GM23338 (cell line): ENCODE measurements around the gene BUB1B. TPM values are rescaled to one million over a fixed set of nuclear protein-coding genes. Genes with fewer than 3 reads are reported as not detected.

Experiments used
- ATAC-seq: fragments of 200-7000 bp; cut with Tn5 transposase; 3 replicates; pipeline ENCODE4 v1.9.1; 2020
- DNase-seq: peaks from one replicate; pipeline ENCODE4 v3.0.0-alpha.2; 2015; ENCODE audit warnings: low spot score
- H2AFZ ChIP-seq: fragments of 200-600 bp; sonication (generic); 2 replicates; pipeline ENCODE4 v1.8.0; 2016; ENCODE audit warnings: antibody characterized with exemption, mild to moderate bottlenecking, moderate library complexity
- H3F3A ChIP-seq: fragments of 200-600 bp; sonication (generic); replicated peaks from 2 replicates; pipeline ENCODE4 v1.8.0; 2017; ENCODE audit warnings: antibody characterized with exemption, mixed run types, low read depth
- H3K27ac ChIP-seq: fragments of 200-600 bp; sonication (generic); 2 replicates; pipeline ENCODE4 v1.6.1; 2016; ENCODE audit warnings: low read depth
- H3K27me3 ChIP-seq: fragments of 200-600 bp; sonication (generic); 2 replicates; pipeline ENCODE4 v1.8.0; 2016; ENCODE audit warnings: mild to moderate bottlenecking, mixed run types, moderate library complexity; ENCODE audit not compliant: insufficient read depth
- H3K36me3 ChIP-seq: fragments of 200-600 bp; sonication (generic); 2 replicates; pipeline ENCODE4 v1.8.0; 2016; ENCODE audit warnings: mild to moderate bottlenecking; ENCODE audit not compliant: insufficient read depth
- H3K4me1 ChIP-seq: fragments of 200-600 bp; sonication (generic); 2 replicates; pipeline ENCODE4 v1.8.0; 2016; ENCODE audit warnings: mild to moderate bottlenecking, moderate library complexity; ENCODE audit not compliant: insufficient read depth
- H3K4me2 ChIP-seq: fragments of 200-600 bp; sonication (generic); 2 replicates; pipeline ENCODE4 v1.7.1; 2017; ENCODE audit warnings: mixed run types
- H3K4me3 ChIP-seq: fragments of 200-600 bp; sonication (generic); 2 replicates; pipeline ENCODE4 v1.6.1; 2016; ENCODE audit warnings: mixed run types
- H3K79me2 ChIP-seq: fragments of 200-600 bp; sonication (generic); replicated peaks from 2 replicates; pipeline ENCODE4 v1.8.0; 2017; ENCODE audit warnings: mild to moderate bottlenecking; ENCODE audit not compliant: insufficient read depth
- H3K9me2 ChIP-seq: fragments of 200-600 bp; sonication (generic); 2 replicates; pipeline ENCODE4 v1.8.0; 2017; ENCODE audit not compliant: insufficient read depth
- H4K20me1 ChIP-seq: fragments of 200-600 bp; sonication (generic); replicated peaks from 2 replicates; pipeline ENCODE4 v1.8.0; 2017; ENCODE audit warnings: mild to moderate bottlenecking; ENCODE audit not compliant: insufficient read depth
- H3K27ac Mint-ChIP-seq: 2 replicates; pipeline ENCODE4 v1.8.0; 2020; ENCODE audit warnings: inconsistent platforms, mild to moderate bottlenecking, moderate library complexity, mixed read lengths
- H3K27me3 Mint-ChIP-seq: 3 replicates; pipeline ENCODE4 v1.8.0; 2022; ENCODE audit warnings: low read depth, mild to moderate bottlenecking, moderate library complexity, mixed read lengths, inconsistent platforms; ENCODE audit not compliant: insufficient read depth, poor library complexity
- H3K36me3 Mint-ChIP-seq: 3 replicates; pipeline ENCODE4 v1.8.0; 2021; ENCODE audit warnings: low read depth, mild to moderate bottlenecking, inconsistent platforms, moderate library complexity, mixed read lengths
- H3K4me1 Mint-ChIP-seq: 3 replicates; pipeline ENCODE4 v1.8.0; 2020; ENCODE audit warnings: mild to moderate bottlenecking, inconsistent platforms, mixed read lengths
- H3K4me3 Mint-ChIP-seq: 3 replicates; pipeline ENCODE4 v1.8.0; 2021; ENCODE audit warnings: moderate library complexity, mild to moderate bottlenecking, inconsistent platforms, mixed read lengths
- H3K9me3 Mint-ChIP-seq: 3 replicates; pipeline ENCODE4 v1.8.0; 2020; ENCODE audit warnings: moderate library complexity, mild to moderate bottlenecking, inconsistent platforms, mixed read lengths
- STAT1 ChIP-seq: IDR thresholded peaks from one replicate; pipeline ENCODE4 v1.6.1; 2016; ENCODE audit warnings: antibody characterized with exemption; ENCODE audit not compliant: unreplicated experiment
- ZNF114 ChIP-seq: fragments of 250-450 bp; sonication (Bioruptor Pico); IDR thresholded peaks from 2 replicates; pipeline ENCODE4 v1.5.0; 2020; ENCODE audit warnings: mild to moderate bottlenecking, moderate library complexity
- polyA plus RNA-seq: library from polyadenylated mRNA; unstranded; fragments of >200 nt; fragmentation: Nextera tagmentation; extraction: Ambion mirVana; gene quantifications from 2 replicates; pipeline ENCODE4 v1.2.1, GENCODE V29; 2016
- total RNA-seq: library from RNA; depleted of rRNA; stranded (reverse); fragments of >200 nt; shearing (Covaris generic); gene quantifications from 2 replicates; pipeline ENCODE4 v1.2.3, GENCODE V29; 2014
- TF ChIP-seq, protein P1 (sequence below), 2 experiments: fragments of 200-600 bp in 1 of 2; sonication (generic) in 1 of 2; conservative IDR thresholded peaks; 2 replicates each; pipeline versions ENCODE4 v1.5.1 to v1.6.1; 2016 to 2017; ENCODE audit warnings: antibody characterized with exemption in 2 of 2, low read depth in 2 of 2, mild to moderate bottlenecking in 2 of 2, moderate library complexity in 1 of 2
- TF ChIP-seq, protein P2 (sequence below): IDR thresholded peaks from 2 replicates; pipeline ENCODE4 v1.6.1; 2016; ENCODE audit warnings: antibody characterized with exemption

Gene BUB1B
- total and polyA plus RNA-seq, 2 experiments from 2014 or later, result 77.7 to 160 TPM

DNA sequence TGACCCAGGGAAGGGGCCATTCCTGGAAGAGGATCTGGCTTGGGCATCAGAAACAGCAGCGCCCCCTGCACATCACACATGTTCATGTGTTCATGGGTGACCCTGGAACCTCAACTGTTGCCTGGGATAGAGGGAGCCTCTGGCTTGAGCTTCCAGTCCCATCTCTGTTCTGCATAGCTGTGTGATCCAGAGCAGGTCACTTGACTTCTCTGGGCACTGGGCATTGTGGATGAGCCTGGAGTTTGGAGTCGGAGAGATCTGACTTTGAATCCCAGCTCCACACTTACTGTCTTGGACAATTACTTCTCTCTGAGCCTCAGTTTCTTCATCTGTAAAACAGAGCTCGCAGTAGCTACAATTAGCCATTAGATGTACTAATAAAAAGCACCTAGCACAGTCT, 93.6 kb downstream of the BUB1B start:
- Mint-ChIP-seq H3K27ac (no peak overlapping the region), H3K4me3 (no peak overlapping the region; the same call in 2 of the 3 replicates), H3K36me3 (no peaks in the 10 kb centered on the region; the same call in 2 of the 3 replicates), H3K9me3 (no peaks in the 10 kb centered on the region; the same call in 2 of the 3 replicates), H3K4me1 (peaks cover 41% of the 10 kb centered on the region), H3K27me3 (peaks cover 39% of the 10 kb centered on the region)
- H3K4me2 ChIP-seq, result no peak overlapping the region
- ATAC-seq (no peak), DNase-seq (no peak)
- no peak overlapping the region for H2AFZ ChIP-seq
- no peaks in the 10 kb centered on the region for H3K79me2 ChIP-seq
- peaks cover 13% of the 10 kb centered on the region; the same call in 1 of the 2 replicates for H3F3A ChIP-seq
- no peaks in the 10 kb centered on the region for H3K9me2 ChIP-seq
- peaks cover 12% of the 10 kb centered on the region for H3K4me1 ChIP-seq
- peaks cover 47% of the 10 kb centered on the region for H3K27me3 ChIP-seq
- no peaks in the 10 kb centered on the region for H3K36me3 ChIP-seq
- TF ChIP-seq ZNF114 (CRISPR knock-in tag) (no peak), STAT1 (no peak)
- TF ChIP-seq, protein P1, sequence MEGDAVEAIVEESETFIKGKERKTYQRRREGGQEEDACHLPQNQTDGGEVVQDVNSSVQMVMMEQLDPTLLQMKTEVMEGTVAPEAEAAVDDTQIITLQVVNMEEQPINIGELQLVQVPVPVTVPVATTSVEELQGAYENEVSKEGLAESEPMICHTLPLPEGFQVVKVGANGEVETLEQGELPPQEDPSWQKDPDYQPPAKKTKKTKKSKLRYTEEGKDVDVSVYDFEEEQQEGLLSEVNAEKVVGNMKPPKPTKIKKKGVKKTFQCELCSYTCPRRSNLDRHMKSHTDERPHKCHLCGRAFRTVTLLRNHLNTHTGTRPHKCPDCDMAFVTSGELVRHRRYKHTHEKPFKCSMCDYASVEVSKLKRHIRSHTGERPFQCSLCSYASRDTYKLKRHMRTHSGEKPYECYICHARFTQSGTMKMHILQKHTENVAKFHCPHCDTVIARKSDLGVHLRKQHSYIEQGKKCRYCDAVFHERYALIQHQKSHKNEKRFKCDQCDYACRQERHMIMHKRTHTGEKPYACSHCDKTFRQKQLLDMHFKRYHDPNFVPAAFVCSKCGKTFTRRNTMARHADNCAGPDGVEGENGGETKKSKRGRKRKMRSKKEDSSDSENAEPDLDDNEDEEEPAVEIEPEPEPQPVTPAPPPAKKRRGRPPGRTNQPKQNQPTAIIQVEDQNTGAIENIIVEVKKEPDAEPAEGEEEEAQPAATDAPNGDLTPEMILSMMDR (conservative IDR thresholded peaks at IDR 0.05; ENCODE audit: low read depth in 2 of 2), result peak in 1 of 2 experiments; percentile 43; a peak in 3 of 4 replicates
- no peaks in the 10 kb centered on the region for H4K20me1 ChIP-seq
- H3K27ac ChIP-seq, result no peak overlapping the region
- no peak overlapping the region for H3K4me3 ChIP-seq

DNA sequence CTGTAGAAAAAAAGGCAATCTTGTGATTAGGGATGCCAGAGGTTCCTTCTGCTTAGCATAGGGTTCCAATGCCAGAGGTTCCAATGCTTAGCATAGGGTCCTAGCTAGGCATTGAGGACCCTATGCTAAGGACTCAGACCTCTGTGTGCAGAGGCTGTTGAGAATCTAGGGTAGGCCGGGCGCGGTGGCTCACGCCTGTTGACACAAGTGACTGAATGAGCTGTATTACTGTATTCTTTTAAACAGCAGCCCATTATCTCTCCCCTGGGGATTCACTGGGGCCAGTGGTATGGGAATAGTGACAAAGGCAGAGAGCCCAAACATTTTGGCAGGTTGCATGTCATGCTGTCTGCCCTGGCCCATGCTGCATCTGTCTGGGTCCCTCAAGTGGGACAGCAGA, 94.2 kb downstream of the BUB1B start:
- peaks cover 47% of the 10 kb centered on the region for H3K27me3 ChIP-seq
- TF ChIP-seq, protein P1 (conservative IDR thresholded peaks at IDR 0.05; ENCODE audit: low read depth in 2 of 2), result no peak
- TF ChIP-seq, protein P2, sequence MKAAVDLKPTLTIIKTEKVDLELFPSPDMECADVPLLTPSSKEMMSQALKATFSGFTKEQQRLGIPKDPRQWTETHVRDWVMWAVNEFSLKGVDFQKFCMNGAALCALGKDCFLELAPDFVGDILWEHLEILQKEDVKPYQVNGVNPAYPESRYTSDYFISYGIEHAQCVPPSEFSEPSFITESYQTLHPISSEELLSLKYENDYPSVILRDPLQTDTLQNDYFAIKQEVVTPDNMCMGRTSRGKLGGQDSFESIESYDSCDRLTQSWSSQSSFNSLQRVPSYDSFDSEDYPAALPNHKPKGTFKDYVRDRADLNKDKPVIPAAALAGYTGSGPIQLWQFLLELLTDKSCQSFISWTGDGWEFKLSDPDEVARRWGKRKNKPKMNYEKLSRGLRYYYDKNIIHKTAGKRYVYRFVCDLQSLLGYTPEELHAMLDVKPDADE, result no peak
- peaks cover 13% of the 10 kb centered on the region; the same call in 1 of the 2 replicates for H3F3A ChIP-seq
- Mint-ChIP-seq H3K4me1 (peaks cover 41% of the 10 kb centered on the region), H3K27me3 (peaks cover 36% of the 10 kb centered on the region), H3K27ac (no peak overlapping the region), H3K36me3 (no peaks in the 10 kb centered on the region; the same call in 2 of the 3 replicates), H3K4me3 (no peak overlapping the region), H3K9me3 (no peaks in the 10 kb centered on the region; the same call in 2 of the 3 replicates)
- no peaks in the 10 kb centered on the region for H3K36me3 ChIP-seq
- H3K4me2 ChIP-seq, result no peak overlapping the region
- ATAC-seq (no peak), DNase-seq (no peak)
- H3K79me2 ChIP-seq, result no peaks in the 10 kb centered on the region
- no peaks in the 10 kb centered on the region for H3K9me2 ChIP-seq
- no peak overlapping the region for H2AFZ ChIP-seq
- H3K4me3 ChIP-seq, result no peak overlapping the region
- peaks cover 12% of the 10 kb centered on the region for H3K4me1 ChIP-seq
- H4K20me1 ChIP-seq, result no peaks in the 10 kb centered on the region
- H3K27ac ChIP-seq, result no peak overlapping the region
